Activated CD4-positive, alpha-beta T cell treated with anti-CD3 and anti-CD28 coated beads, Interleukin-2, amount 10 ng/mL, durations not matched to agents 24 days and 14 days (primary cell): ENCODE data around the gene C11orf52. TPM values are rescaled to one million over a fixed set of nuclear protein-coding genes. Genes with fewer than 3 reads are reported as not detected.
"Not testable (repeated sequence)": the region's sequence is repeated elsewhere in the genome, so short reads cannot be mapped to it uniquely, and the experiment has no call there.

Experiments
- DNase-seq: peaks from one replicate; pipeline ENCODE4 v3.0.0; 2022
- H3K27ac Mint-ChIP-seq: one replicate; pipeline ENCODE4 v1.8.0; 2022; ENCODE audit warnings: mild to moderate bottlenecking, mixed read lengths
- H3K27me3 Mint-ChIP-seq: one replicate; pipeline ENCODE4 v1.8.0; 2022; ENCODE audit warnings: mixed read lengths
- H3K36me3 Mint-ChIP-seq: one replicate; pipeline ENCODE4 v1.8.0; 2022; ENCODE audit warnings: low read depth, mild to moderate bottlenecking, mixed read lengths
- H3K4me1 Mint-ChIP-seq: one replicate; pipeline ENCODE4 v1.8.0; 2021; ENCODE audit warnings: mixed read lengths
- H3K4me3 Mint-ChIP-seq: one replicate; pipeline ENCODE4 v1.8.0; 2022; ENCODE audit warnings: mild to moderate bottlenecking, moderate library complexity, mixed read lengths
- H3K9me3 Mint-ChIP-seq: one replicate; pipeline ENCODE4 v1.8.0; 2021; ENCODE audit warnings: mixed read lengths
- intact Hi-C: fragments of 100-400 bp; cut with micrococcal nuclease; formaldehyde crosslinking; loops from one replicate; pipeline ENCODE4 v1.15.1; 2023
- total RNA-seq: library from RNA; stranded (reverse); gene quantifications from 2 replicates; pipeline ENCODE4 v1.2.3, GENCODE V29; 2022

The C11orf52 gene
- total RNA-seq, 1 donor from 2014 or later: not detected

GRCh38 chr11:111921541-111922230 is 3.0 kb downstream of the C11orf52 start:
- peaks cover 20% of the 10 kb centered on the region for H3K27me3 Mint-ChIP-seq
- DNase-seq: no peak
- peaks cover 8% of the 10 kb centered on the region for H3K4me1 Mint-ChIP-seq
- no peak overlapping the region for H3K4me3 Mint-ChIP-seq
- no peaks in the 10 kb centered on the region for H3K9me3 Mint-ChIP-seq
- no peak overlapping the region for H3K27ac Mint-ChIP-seq
- intact Hi-C loops: no loop called here
- H3K36me3 Mint-ChIP-seq: no peaks in the 10 kb centered on the region

- Mint-ChIP-seq H3K4me1 (peaks cover 13% of the 10 kb centered on the region), H3K9me3 (no peaks in the 10 kb centered on the region), H3K27ac (no peak overlapping the region), H3K4me3 (no peak overlapping the region), H3K36me3 (no peaks in the 10 kb centered on the region), H3K27me3 (peaks cover 17% of the 10 kb centered on the region)
- DNase-seq: no peak
- intact Hi-C loops: no loop called here
Observed at GRCh38 chr11:111922803-111923202, 4.1 kb downstream of the C11orf52 start.

GRCh38 chr11:111923351-111923788 is 4.7 kb downstream of the C11orf52 start:
- Mint-ChIP-seq H3K36me3 (no peaks in the 10 kb centered on the region), H3K4me1 (peaks cover 13% of the 10 kb centered on the region), H3K27ac (no peak overlapping the region), H3K27me3 (peaks cover 17% of the 10 kb centered on the region), H3K9me3 (no peaks in the 10 kb centered on the region), H3K4me3 (no peak overlapping the region)
- no peak for DNase-seq
- intact Hi-C loops: no loop called here

GRCh38 chr11:111923951-111924350 is 5.2 kb downstream of the C11orf52 start:
- H3K27ac Mint-ChIP-seq: no peak overlapping the region
- H3K4me3 Mint-ChIP-seq: no peak overlapping the region
- H3K9me3 Mint-ChIP-seq: no peaks in the 10 kb centered on the region
- H3K36me3 Mint-ChIP-seq: no peaks in the 10 kb centered on the region
- no peak for DNase-seq
- peaks cover 13% of the 10 kb centered on the region for H3K4me1 Mint-ChIP-seq
- peaks cover 17% of the 10 kb centered on the region for H3K27me3 Mint-ChIP-seq
- intact Hi-C loops: no loop called here

- no peak for DNase-seq
- Mint-ChIP-seq H3K27me3 (peaks cover 14% of the 10 kb centered on the region), H3K36me3 (no peaks in the 10 kb centered on the region), H3K9me3 (no peaks in the 10 kb centered on the region), H3K27ac (no peak overlapping the region), H3K4me1 (peaks cover 13% of the 10 kb centered on the region), H3K4me3 (peak overlapping the region; percentile 48)
- intact Hi-C loops: loop anchor here (2.0 kb wide), 3 partner anchors 55 to 301 kb away; partner anchors contain the start of genes ALG9, NKAPD1, PIH1D2 and PTS
Observed at GRCh38 chr11:111925953-111926352, 7.2 kb downstream of the C11orf52 start.

- peaks cover 7% of the 10 kb centered on the region for H3K27me3 Mint-ChIP-seq
- intact Hi-C loops: loop anchor here (1.0 to 2.0 kb wide), 8 partner anchors 10 to 300 kb away; partner anchors contain the start of genes ALG9, CFAP68, DLAT and FDXACB1
Observed at GRCh38 chr11:111926505-111927391, 8.0 kb downstream of the C11orf52 start.

GRCh38 chr11:111930472-111930871 is 11.8 kb downstream of the C11orf52 start:
- Mint-ChIP-seq H3K9me3 (no peaks in the 10 kb centered on the region), H3K4me1 (peaks cover 29% of the 10 kb centered on the region), H3K27ac (no peak overlapping the region), H3K36me3 (no peaks in the 10 kb centered on the region), H3K4me3 (no peak overlapping the region), H3K27me3 (no peaks in the 10 kb centered on the region)
- intact Hi-C loops: loop anchor here (10.0 kb wide), 1 partner anchor 1586 kb away; no protein-coding TSS in a partner anchor
- DNase-seq: no peak

More at GRCh38 chr11:111926505-111927391, 8.0 kb downstream of the C11orf52 start:
- Mint-ChIP-seq H3K27ac (peak overlapping the region; percentile 89), H3K4me3 (peak overlapping the region; percentile 91), H3K9me3 (no peaks in the 10 kb centered on the region), H3K36me3 (no peaks in the 10 kb centered on the region), H3K4me1 (peaks cover 13% of the 10 kb centered on the region)
- peak; percentile 99 for DNase-seq

- no peaks in the 10 kb centered on the region for H3K9me3 Mint-ChIP-seq
- peaks cover 30% of the 10 kb centered on the region for H3K4me1 Mint-ChIP-seq
- peak overlapping the region; percentile 84 for H3K27ac Mint-ChIP-seq
- peak overlapping the region; percentile 57 for H3K4me3 Mint-ChIP-seq
- intact Hi-C loops: loop anchor here (1.0 to 10.0 kb wide), 5 partner anchors 12 to 1588 kb away; no protein-coding TSS in a partner anchor
- DNase-seq: no peak
- peaks cover 4% of the 10 kb centered on the region for H3K36me3 Mint-ChIP-seq
- H3K27me3 Mint-ChIP-seq: no peaks in the 10 kb centered on the region
Observed at GRCh38 chr11:111932611-111932950, 13.9 kb downstream of the C11orf52 start.

- not testable (repeated sequence) for DNase-seq, H3K36me3 Mint-ChIP-seq, H3K27ac Mint-ChIP-seq, H3K4me3 Mint-ChIP-seq, H3K9me3 Mint-ChIP-seq, H3K27me3 Mint-ChIP-seq
- intact Hi-C loops: loop anchor here (10.0 kb wide), 1 partner anchor 1588 kb away; no protein-coding TSS in a partner anchor
- H3K4me1 Mint-ChIP-seq: peaks cover 36% of the 10 kb centered on the region
Observed at GRCh38 chr11:111933176-111933575, 14.5 kb downstream of the C11orf52 start.

GRCh38 chr11:111933872-111934271 is 15.2 kb downstream of the C11orf52 start:
- peaks cover 43% of the 10 kb centered on the region for H3K4me1 Mint-ChIP-seq
- no peak overlapping the region for H3K27ac Mint-ChIP-seq
- H3K27me3 Mint-ChIP-seq: no peaks in the 10 kb centered on the region
- H3K9me3 Mint-ChIP-seq: no peaks in the 10 kb centered on the region
- peaks cover 6% of the 10 kb centered on the region for H3K36me3 Mint-ChIP-seq
- DNase-seq: no peak
- no peak overlapping the region for H3K4me3 Mint-ChIP-seq
- intact Hi-C loops: loop anchor here (10.0 kb wide), 1 partner anchor 1589 kb away; no protein-coding TSS in a partner anchor

GRCh38 chr11:111934306-111934705 is 15.6 kb downstream of the C11orf52 start:
- Mint-ChIP-seq H3K4me1 (peaks cover 47% of the 10 kb centered on the region), H3K27ac (no peak overlapping the region), H3K27me3 (no peaks in the 10 kb centered on the region), H3K9me3 (no peaks in the 10 kb centered on the region), H3K36me3 (peaks cover 6% of the 10 kb centered on the region), H3K4me3 (no peak overlapping the region)
- DNase-seq: no peak
- intact Hi-C loops: loop anchor here (10.0 kb wide), 1 partner anchor 1590 kb away; no protein-coding TSS in a partner anchor

- intact Hi-C loops: loop anchor here (1.0 to 10.0 kb wide), 6 partner anchors 8 to 1591 kb away; partner anchors contain the start of gene POU2AF1
- no peaks in the 10 kb centered on the region for H3K9me3 Mint-ChIP-seq
- H3K4me3 Mint-ChIP-seq: peak overlapping the region; percentile 91
- no peak for DNase-seq
- H3K27ac Mint-ChIP-seq: peak overlapping the region; percentile 97
- peaks cover 6% of the 10 kb centered on the region for H3K36me3 Mint-ChIP-seq
- H3K27me3 Mint-ChIP-seq: no peaks in the 10 kb centered on the region
- peaks cover 54% of the 10 kb centered on the region for H3K4me1 Mint-ChIP-seq
Observed at GRCh38 chr11:111935317-111936039, 16.8 kb downstream of the C11orf52 start.

- Mint-ChIP-seq H3K4me3 (peak overlapping the region; percentile 91), H3K27me3 (no peaks in the 10 kb centered on the region), H3K4me1 (peaks cover 57% of the 10 kb centered on the region), H3K9me3 (no peaks in the 10 kb centered on the region), H3K27ac (peak overlapping the region; percentile 97), H3K36me3 (peaks cover 6% of the 10 kb centered on the region)
- no peak for DNase-seq
- intact Hi-C loops: loop anchor here (1.0 to 10.0 kb wide), 6 partner anchors 8 to 1591 kb away; partner anchors contain the start of gene POU2AF1
Observed at GRCh38 chr11:111936040-111936540, 17.4 kb downstream of the C11orf52 start.
